Spinal cord (tissue), 10 donors: ENCODE data around the gene BTBD18. TPM values are rescaled to one million over a fixed set of nuclear protein-coding genes. Genes with fewer than 3 reads are reported as not detected.

ENCODE experiments used
- DNase-seq, 6 donors: peaks; one replicate each; pipeline versions ENCODE4 v3.0.0 to v3.0.0-alpha.2; 2013 to 2015; ENCODE audit warnings: low spot score in 6 of 6, low read depth in 4 of 6
- H3K27ac ChIP-seq: one replicate; pipeline ENCODE4 v1.5.1; 2013; ENCODE audit warnings: low read depth, low read length, control low read depth
- H3K27me3 ChIP-seq: one replicate; pipeline ENCODE4 v1.6.1; 2013; ENCODE audit warnings: low read length; ENCODE audit not compliant: control insufficient read depth, insufficient read depth
- H3K36me3 ChIP-seq: one replicate; pipeline ENCODE4 v1.6.1; 2013; ENCODE audit warnings: low read length; ENCODE audit not compliant: control insufficient read depth, insufficient read depth
- H3K4me1 ChIP-seq: one replicate; pipeline ENCODE4 v1.6.1; 2013; ENCODE audit warnings: low read length; ENCODE audit not compliant: control insufficient read depth, insufficient read depth
- H3K4me3 ChIP-seq: one replicate; pipeline ENCODE4 v1.5.1; 2013; ENCODE audit warnings: low read depth, low read length, control low read depth
- H3K9me3 ChIP-seq: one replicate; pipeline ENCODE4 v1.6.1; 2013; ENCODE audit warnings: low read length; ENCODE audit not compliant: control insufficient read depth, insufficient read depth
- WGBS: methylation state at CpG from one replicate; pipeline ENCODE4 v1.1.5; 2013; ENCODE audit warnings: missing lambda C conversion rate; ENCODE audit not compliant: insufficient coverage; 5-methylcytosine and 5-hydroxymethylcytosine counted together
- long read RNA-seq, 4 donors: transcript quantifications; one replicate each; lab custom pipeline, GENCODE V29; 2026
- polyA plus RNA-seq, 2 donors: library from polyadenylated mRNA; unstranded; fragments of 120-200 nt; gene quantifications; one replicate each; pipeline ENCODE4 v1.2.1, GENCODE V29; 2013; ENCODE audit not compliant: insufficient read length in 2 of 2
- total RNA-seq, 2 donors: library from RNA; depleted of rRNA in 1 of 2; stranded (reverse); fragments of 120-200 nt in 1 of 2; fragments of >200 nt in 1 of 2; gene quantifications; one replicate each; pipeline versions ENCODE4 v1.2.3 to v1.2.4, GENCODE V29; 2013 to 2014
- donor health status: healthy.

BTBD18 gene, protein sequence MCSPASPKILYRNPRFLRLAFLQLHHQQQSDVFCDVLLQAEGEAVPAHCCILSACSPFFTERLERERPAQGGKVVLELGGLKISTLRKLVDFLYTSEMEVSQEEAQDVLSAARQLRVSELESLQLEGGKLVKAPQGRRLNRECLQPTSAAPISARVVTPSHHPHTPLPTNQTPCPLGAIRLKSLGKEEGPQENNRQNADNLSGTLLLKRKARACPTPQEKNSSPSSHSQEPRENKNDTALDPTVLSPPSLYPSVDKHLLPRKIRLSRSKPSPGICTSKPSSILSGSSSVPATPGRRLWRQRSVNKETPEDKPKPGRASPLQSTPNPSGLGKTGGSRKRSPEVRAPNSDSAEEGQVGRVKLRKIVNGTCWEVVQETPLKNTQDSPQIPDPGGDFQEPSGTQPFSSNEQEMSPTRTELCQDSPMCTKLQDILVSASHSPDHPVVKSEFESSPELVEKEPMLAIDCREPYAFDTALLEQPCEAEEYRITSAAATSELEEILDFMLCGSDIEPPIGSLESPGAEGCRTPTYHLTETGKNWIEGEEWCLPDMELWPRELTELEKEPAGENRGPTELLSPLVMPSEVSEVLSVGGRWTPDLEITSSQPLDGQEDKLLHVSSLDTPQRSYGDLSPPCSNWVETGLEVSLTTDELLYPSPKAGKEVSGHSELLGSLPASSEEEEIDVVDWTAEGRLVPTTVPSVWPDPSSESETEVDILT
- total RNA-seq (not detected), polyA plus RNA-seq (under 1 TPM; 0.21 to 0.74 TPM)
- long read RNA-seq, donor 1, partial matches to known transcripts, result 0 of 1 reads
- long read RNA-seq, donor 1, other reads (novel, unspliced or antisense), result 0 of 1 reads
- long read RNA-seq, donor 2, result 0 reads
- long read RNA-seq, donor 3, result 0 reads
- long read RNA-seq, donor 4, result 0 reads

DNA sequence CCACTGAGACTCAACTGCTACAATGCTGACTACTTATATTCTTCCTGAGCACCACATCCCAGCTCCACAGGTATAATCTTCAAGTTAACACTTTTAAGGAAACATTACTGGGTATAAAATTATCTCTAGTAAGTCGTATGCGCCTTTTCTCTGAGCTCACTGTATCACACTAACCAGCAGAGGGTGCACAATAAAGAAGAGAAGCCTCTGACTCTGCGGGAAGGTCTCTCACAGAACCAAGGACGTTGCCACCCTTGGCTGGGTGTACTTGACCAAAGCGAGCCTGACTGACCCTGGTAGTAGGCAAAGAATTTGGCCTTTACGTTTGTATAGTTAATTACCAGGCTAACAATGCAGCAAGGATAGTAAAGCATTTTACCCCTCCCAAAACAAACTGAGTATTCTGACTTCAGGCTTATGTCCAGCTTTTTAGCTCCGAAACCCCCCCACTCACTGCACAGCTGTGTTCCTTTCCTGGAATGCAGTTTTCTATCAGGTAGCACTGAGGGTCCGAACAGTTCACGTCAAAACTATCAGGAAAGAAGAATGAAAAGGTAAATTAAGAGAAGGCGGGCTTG, at the start of gene BTBD18:
BTBD18 (minus strand) TSS at position 144 of the 578 bp plus-strand sequence. CDS start 631 bp downstream, outside the sequence.
- Histone ChIP-seq H3K36me3 (peaks cover 14% of the 10 kb centered on the region), H3K4me1 (no peaks in the 10 kb centered on the region), H3K27ac (no peak within 1 kb of the TSS), H3K9me3 (no peaks in the 10 kb centered on the region), H3K4me3 (no peak within 1 kb of the TSS), H3K27me3 (no peaks in the 10 kb centered on the region)
- DNase-seq, result peak in 2 of 6 donors; percentile 57 to 65
- WGBS, result 82% methylated on average over 4 of the region's 10 CpGs

DNA sequence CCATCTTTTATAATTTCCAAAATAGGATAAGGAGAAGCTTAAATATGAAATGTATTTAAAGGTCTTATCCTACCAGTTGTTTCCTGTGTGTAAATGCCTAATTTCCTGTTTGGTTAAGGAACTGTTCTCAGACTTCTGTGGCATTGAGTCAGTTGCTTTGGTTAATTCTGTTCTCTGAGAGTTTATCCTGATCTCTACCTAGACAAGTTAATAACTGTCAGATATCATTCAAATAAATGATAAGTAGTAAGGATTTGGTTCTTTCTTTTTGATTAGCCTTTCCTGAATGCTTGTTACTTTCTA, 49.5 kb upstream of the BTBD18 start:
- H3K27me3 ChIP-seq, result no peaks in the 10 kb centered on the region
- H3K9me3 ChIP-seq, result no peaks in the 10 kb centered on the region
- DNase-seq, result no peak
- H3K4me3 ChIP-seq, result no peak overlapping the region
- H3K27ac ChIP-seq, result no peak overlapping the region
- H3K36me3 ChIP-seq, result peaks cover 44% of the 10 kb centered on the region
- H3K4me1 ChIP-seq, result peaks cover 4% of the 10 kb centered on the region

DNA sequence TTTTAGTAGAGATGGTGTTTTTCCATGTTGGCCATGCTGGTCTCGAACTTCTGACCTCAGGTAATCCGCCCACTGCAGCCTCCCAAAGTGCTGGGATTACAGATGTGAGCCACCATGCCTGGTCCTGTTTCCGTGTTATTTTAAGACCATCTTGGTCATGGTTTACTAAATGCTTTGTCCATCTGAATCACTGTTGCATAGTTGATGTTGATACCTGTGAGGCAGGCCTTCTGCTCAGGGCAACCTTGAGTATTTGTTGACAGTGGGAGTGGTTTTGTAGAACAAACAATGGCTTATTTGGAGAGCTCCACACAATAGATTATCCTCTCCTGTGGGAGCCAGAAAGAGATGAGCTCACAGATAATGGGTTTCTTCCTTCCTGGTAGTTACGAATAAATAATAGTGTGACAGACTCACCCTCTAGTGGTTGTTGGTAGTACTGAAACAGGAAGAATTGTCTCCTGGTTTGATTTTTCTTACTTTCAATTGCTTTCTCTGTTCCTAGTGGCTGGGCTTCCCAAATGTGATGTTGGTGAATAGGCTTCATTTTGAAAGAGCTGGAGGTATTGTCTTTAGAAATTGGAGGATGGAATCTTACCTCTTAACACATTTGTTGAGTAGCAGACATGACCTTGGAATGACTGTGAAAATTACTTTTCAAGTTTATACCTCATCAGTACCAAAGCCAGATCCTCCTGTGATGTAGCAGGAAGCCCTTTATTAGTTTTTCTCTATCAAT, 49.0 kb upstream of the BTBD18 start:
- no peaks in the 10 kb centered on the region for H3K27me3 ChIP-seq
- H3K27ac ChIP-seq, result peak overlapping the region; percentile 52
- peaks cover 44% of the 10 kb centered on the region for H3K36me3 ChIP-seq
- WGBS, result 70% methylated on average over 3 of the region's 4 CpGs
- no peaks in the 10 kb centered on the region for H3K9me3 ChIP-seq
- no peak overlapping the region for H3K4me3 ChIP-seq
- H3K4me1 ChIP-seq, result peaks cover 4% of the 10 kb centered on the region
- DNase-seq, result peak in 4 of 6 donors; percentile 55 to 93 (median 74)

DNA sequence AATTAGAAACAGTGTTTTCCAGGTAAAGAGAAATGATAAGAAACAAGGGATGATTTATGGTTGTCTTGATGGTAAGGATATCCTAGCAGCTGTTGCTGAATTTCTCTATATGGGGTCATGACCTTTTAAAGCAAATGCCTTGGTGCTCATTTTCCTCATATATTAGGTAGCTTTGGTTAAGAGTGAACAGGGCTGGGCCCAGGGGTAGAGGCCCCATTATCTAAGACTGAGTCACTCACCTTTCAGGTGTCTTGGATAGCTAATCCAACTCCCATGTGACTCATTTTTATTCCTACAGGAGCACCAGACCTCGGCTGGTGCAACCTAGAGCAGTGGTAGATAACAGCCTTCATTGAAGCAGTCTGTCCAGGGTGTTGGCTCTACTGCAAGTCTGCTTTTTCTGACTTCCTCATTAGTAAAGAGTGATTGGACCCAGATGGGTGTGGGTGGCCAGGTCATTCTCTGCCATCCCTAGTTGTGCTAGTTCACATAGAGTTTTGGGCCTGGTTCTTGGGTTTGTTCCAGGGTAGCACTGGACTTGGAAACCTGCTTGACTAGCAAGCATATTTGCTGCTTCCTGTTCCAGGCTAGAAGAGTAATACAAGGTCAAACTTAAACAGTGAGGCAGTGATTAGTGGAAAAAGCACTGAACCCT, 47.4 kb upstream of the BTBD18 start:
- WGBS, result no CpG with 5 or more reads among the region's 1 CpG

DNA sequence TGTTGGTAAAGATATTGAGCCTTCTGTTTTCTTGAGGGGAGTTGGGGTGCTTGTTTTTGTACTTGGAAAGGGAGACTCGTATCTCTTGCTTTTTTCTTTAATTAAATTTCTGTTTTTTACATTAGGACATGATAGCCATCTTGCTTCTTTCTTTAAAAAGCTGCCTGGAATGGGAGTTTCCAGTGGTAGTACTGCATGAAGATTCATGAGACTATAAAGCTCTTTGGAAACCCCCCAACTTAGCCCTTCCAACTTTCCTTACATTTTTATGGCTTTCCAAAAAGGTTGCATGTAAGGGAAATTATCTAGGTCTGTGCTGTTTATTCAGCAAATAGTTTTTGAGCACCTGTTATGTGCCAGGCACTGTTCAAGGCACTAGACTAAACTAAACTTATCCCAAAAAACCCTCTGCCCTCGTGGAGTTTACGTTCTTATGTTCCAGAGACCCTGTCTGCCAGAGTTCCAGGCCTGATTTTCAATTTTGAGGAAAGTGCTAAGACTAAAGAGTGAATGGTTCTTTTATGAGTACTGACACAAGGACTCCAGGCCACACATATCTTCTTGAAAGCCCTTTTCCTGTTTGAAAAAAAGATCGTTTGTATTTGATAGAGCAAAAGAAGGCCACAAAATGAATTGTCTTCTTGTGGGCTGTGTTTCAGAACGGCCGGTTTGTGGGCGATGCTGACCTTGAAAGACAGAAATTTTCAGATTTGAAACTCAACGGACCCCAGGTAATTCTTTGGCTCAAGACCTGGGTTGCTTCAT, 41.9 kb upstream of the BTBD18 start:
- Histone ChIP-seq H3K36me3 (peaks cover 62% of the 10 kb centered on the region), H3K27ac (peak overlapping the region; percentile 40), H3K9me3 (no peaks in the 10 kb centered on the region), H3K4me1 (peaks cover 4% of the 10 kb centered on the region), H3K27me3 (no peaks in the 10 kb centered on the region), H3K4me3 (no peak overlapping the region)
- 40% methylated on average over 1 of the region's 8 CpGs for WGBS
- no peak for DNase-seq

More for the DNA sequence above, 47.4 kb upstream of the BTBD18 start:
- Histone ChIP-seq H3K27ac (no peak overlapping the region), H3K27me3 (no peaks in the 10 kb centered on the region), H3K36me3 (peaks cover 46% of the 10 kb centered on the region), H3K9me3 (no peaks in the 10 kb centered on the region), H3K4me3 (no peak overlapping the region), H3K4me1 (peaks cover 4% of the 10 kb centered on the region)
- DNase-seq, result no peak

DNA sequence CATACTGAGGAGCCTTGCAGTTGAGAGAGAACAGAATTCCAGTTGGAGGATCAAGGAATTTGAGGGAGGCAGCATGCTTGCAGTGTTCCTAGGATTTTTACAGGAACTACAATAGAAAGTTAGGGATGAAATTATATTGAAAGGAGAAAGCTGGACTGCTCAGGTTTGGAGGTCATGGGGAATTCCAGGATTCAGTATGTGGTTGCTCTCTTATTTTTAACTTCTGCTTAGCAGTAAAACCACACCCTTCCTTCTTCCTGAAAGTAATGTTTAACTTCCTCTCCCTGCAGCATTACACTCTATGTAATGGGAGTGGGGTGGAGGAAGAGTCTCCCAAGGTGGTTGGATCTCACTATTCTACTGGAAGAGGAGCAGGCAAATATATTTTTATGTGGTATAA, 41.3 kb upstream of the BTBD18 start:
- DNase-seq, result no peak
- Histone ChIP-seq H3K9me3 (no peaks in the 10 kb centered on the region), H3K4me1 (peaks cover 7% of the 10 kb centered on the region), H3K36me3 (peaks cover 58% of the 10 kb centered on the region), H3K27ac (no peak overlapping the region), H3K27me3 (no peaks in the 10 kb centered on the region), H3K4me3 (no peak overlapping the region)

DNA sequence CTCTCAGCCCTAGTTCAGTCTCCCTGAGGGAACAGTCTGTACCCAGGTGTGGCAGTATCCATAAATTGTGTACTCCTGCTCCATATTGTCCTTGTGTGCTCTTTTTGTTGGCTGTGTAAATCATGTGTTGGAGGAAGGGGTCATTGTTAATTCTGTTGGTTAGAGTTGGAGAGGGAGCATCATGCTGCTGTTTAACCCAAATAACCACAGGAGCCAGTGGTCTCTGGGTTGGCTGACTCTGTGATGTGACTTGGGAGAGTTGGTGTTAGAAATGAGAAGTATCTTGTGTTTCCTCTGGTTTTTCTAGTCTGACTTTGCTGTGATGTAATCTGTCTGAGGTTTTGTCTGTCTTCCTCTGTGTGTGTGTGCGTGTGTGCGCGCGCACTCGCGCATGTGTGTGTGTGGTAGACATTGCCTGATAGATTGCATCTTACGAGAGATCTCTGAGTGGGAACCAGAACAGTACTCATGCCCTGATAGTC, 40.5 kb upstream of the BTBD18 start:
- DNase-seq, result peak in 1 of 6 donors; percentile 29
- no peak overlapping the region for H3K4me3 ChIP-seq
- H3K27ac ChIP-seq, result no peak overlapping the region
- peaks cover 53% of the 10 kb centered on the region for H3K36me3 ChIP-seq
- peaks cover 7% of the 10 kb centered on the region for H3K4me1 ChIP-seq
- WGBS, result 100% methylated on average over 1 of the region's 7 CpGs
- H3K9me3 ChIP-seq, result no peaks in the 10 kb centered on the region
- no peaks in the 10 kb centered on the region for H3K27me3 ChIP-seq

DNA sequence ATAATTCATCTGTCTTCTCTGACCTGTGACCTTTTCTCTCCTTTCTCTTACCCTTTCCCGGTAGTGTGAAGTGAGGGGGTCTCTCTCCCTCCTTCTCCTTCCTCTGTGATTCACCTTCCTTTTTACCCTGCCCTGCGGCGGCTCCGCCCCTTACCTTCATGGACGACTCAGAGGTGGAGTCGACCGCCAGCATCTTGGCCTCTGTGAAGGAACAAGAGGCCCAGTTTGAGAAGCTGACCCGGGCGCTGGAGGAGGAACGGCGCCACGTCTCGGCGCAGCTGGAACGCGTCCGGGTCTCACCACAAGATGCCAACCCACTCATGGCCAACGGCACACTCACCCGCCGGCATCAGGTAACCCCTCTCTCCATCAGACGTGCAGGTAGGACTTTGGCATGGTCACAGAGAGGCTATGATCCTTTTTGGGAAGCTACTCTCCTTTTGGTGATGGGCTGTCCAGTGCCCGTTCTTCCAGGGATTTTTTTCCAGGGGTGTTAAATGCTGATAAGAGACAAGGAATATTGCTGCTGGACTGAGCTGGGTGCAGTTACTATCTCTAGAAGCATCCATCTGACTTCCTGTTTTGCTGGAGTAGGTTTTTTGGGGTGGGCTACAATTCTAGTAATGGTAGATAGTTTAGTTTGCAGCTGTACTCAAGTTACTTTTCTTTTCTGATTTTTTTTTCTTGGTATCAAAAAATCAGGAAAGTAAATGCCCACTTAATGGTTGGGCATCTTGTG, 39.9 kb upstream of the BTBD18 start:
- H3K27me3 ChIP-seq, result no peaks in the 10 kb centered on the region
- H3K36me3 ChIP-seq, result peaks cover 48% of the 10 kb centered on the region
- no peak overlapping the region for H3K4me3 ChIP-seq
- no peak overlapping the region for H3K27ac ChIP-seq
- H3K4me1 ChIP-seq, result peaks cover 7% of the 10 kb centered on the region
- no peaks in the 10 kb centered on the region for H3K9me3 ChIP-seq
- 95% methylated on average over 17 of the region's 22 CpGs for WGBS
- DNase-seq, result no peak
